Measurements from ENCODE around the gene GPBP1.

GPBP1 gene

DNA sequence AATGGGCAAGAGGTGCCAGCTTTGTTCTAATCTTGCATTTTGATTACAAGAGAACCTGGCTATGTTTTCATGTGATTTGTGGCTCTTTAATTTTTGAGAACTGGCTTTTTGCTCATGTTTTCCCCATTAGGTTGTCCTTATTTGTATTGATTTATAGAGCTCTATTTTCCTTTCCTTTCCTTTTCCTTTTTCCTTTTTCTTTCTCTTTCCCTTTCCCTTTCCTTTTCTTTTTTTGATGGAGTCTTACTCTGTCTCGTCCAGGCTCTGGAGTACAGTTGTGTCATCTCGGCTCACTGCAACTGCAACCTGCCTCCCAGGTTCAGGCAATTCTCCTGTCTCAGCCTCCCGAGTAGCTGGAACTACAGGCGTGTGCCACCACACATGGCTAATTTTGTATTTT lies 55.5 kb downstream of the GPBP1 start:
- TF ChIP-seq, protein P1, sequence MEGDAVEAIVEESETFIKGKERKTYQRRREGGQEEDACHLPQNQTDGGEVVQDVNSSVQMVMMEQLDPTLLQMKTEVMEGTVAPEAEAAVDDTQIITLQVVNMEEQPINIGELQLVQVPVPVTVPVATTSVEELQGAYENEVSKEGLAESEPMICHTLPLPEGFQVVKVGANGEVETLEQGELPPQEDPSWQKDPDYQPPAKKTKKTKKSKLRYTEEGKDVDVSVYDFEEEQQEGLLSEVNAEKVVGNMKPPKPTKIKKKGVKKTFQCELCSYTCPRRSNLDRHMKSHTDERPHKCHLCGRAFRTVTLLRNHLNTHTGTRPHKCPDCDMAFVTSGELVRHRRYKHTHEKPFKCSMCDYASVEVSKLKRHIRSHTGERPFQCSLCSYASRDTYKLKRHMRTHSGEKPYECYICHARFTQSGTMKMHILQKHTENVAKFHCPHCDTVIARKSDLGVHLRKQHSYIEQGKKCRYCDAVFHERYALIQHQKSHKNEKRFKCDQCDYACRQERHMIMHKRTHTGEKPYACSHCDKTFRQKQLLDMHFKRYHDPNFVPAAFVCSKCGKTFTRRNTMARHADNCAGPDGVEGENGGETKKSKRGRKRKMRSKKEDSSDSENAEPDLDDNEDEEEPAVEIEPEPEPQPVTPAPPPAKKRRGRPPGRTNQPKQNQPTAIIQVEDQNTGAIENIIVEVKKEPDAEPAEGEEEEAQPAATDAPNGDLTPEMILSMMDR (IDR thresholded peaks at IDR 0.05; ENCODE audit: insufficient read depth, low read depth, low read length, missing control alignments), result no peak
- no peak overlapping the region for H3K4me3 ChIP-seq (ENCODE audit: low read depth, low read length)
- DNase-seq (ENCODE audit: low read depth), result no peak

DNA sequence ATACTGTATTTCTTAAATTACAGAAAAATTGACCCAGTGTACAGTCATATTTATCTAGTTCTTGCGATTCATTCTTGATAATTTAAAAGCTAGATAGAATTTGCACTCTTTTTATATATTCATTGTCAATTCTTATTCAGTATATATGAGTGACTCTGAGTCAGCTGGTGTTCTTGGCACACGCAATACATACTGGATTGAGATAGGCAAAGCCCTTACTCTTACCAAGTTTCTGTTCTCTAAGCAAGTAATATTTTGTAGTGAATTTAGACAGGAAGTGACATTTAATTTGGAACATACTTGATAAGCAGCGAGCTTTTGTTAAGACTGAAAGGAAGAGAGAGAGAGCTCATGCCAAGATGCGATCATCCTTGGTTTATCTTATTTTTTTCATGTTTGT lies 57.7 kb downstream of the GPBP1 start:
- TF ChIP-seq, protein P1 (IDR thresholded peaks at IDR 0.05; ENCODE audit: insufficient read depth, low read depth, low read length, missing control alignments), result no peak
- DNase-seq (ENCODE audit: low read depth), result no peak
- no peak overlapping the region for H3K4me3 ChIP-seq (ENCODE audit: low read depth, low read length)

DNA sequence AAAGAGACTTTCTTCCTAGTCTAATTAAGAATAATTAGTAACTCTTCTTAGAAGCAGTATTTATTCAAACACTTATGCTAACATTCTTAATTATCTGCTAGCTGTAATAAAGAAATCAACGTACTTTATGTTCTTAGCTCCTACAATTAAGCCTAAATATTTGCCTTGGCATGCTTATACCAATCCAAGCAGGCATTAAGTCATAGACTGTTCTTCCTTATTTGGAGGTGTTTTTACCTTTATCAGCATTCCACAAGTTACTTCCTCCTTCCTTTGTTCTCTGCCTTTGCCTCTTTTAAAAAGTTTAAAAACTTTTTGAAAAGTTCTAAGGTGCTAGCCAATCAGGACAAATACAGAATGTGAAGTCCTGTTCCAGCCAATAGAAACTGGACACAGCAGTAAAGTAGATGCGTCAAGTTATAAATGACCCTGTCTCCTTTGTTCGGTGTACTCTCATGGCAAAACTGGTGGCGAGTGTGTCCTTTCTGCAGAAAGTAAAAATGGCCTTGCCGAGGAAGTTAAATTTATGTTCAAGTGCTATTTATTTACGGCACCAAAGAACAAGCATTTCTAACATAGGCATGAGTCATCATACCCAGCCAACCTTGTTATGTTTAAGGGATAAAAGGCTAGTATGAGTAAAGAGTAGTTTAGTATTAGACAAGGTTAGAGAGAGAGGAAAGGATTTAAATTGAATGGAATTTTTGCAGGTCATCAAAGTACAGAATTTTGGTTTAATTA lies 58.6 kb downstream of the GPBP1 start:
- no peak for DNase-seq (ENCODE audit: low read depth)
- no peak overlapping the region for H3K4me3 ChIP-seq (ENCODE audit: low read depth, low read length)
- TF ChIP-seq, protein P1 (IDR thresholded peaks at IDR 0.05; ENCODE audit: insufficient read depth, low read depth, low read length, missing control alignments), result no peak

DNA sequence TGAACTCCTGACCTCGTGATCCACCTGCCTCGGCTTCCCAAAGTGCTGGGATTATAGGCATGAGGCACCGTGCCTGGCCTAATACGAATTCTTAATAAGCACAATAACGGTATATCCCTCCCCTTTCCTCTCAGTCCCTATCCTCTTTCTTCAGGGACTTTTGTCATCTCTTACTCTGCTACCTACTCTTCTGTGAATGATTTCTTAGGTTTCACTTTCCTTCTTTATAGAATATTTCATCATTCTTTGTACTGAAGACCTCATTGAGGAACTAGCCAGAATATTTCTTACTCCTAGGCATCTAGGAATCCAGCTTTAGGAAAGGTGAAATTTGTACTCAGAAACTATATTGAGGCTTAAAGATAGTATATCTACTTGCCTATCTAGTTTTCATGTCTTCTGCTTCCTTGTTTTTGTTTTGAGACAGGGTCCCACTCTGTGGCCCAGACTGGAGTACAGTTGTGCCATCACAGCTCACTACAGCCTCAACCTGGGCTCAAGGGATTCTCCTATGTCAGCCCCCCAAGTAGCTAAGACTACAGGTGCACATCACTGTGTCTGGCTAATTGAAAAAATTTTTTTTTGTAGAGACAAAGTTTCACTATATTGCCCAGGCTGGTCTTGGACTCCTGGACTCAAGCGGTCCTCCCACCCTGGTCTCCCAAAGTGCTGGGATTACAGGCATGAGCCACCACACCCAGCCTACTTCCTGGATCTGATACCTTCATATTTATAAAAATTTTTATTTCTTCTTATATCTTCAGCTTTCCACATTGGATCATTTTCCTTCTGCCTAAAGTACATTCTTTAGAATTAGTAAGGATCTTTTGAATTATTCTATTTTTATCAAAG lies 69.7 kb downstream of the GPBP1 start:
- no peak for DNase-seq (ENCODE audit: low read depth)
- TF ChIP-seq, protein P1 (IDR thresholded peaks at IDR 0.05; ENCODE audit: insufficient read depth, low read depth, low read length, missing control alignments), result no peak

DNA sequence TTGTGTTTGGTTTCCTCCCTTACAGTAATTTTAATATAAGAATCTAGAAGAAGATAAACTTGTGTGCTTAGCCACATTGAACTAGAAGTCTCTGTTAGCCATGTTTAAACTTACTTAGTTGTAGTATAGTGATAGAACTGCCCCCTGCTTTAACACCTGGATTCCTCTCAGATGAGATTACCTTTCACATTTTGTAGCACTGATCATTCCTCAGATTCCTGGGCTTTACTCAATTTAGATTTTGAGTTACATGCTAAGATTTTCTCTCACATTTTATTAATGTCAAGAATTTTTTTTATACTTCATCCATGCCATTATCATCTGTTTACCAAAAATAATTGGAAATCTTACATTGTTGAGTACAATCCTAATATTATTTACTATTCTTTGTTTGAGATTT lies 70.5 kb downstream of the GPBP1 start:
- no peak overlapping the region for H3K4me3 ChIP-seq (ENCODE audit: low read depth, low read length)
- DNase-seq (ENCODE audit: low read depth), result no peak
- TF ChIP-seq, protein P1 (IDR thresholded peaks at IDR 0.05; ENCODE audit: insufficient read depth, low read depth, low read length, missing control alignments), result no peak

More for the DNA sequence above, 69.7 kb downstream of the GPBP1 start:
- H3K4me3 ChIP-seq (ENCODE audit: low read depth, low read length), result no peak overlapping the region

DNA sequence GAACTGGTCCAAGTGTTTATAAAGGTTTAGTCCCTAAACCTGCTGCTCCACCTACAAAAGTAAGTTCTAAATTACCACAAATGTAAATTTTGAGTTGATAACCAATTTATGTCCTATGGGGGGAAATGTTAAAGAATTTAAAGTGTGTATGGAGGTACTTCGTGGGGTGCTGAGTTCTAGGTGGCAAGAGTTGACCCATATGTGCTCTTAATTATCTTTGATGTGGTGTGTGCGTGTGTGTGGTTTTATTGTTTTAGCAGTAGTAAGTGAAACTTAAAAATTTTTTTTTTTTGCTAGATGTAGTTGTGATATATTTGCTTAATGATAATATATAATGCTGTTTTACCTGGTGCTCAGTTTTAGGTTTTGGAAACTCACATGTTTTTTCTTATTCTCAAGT lies 72.6 kb downstream of the GPBP1 start:
- no peak for DNase-seq (ENCODE audit: low read depth)
- TF ChIP-seq, protein P1 (IDR thresholded peaks at IDR 0.05; ENCODE audit: insufficient read depth, low read depth, low read length, missing control alignments), result no peak
- no peak overlapping the region for H3K4me3 ChIP-seq (ENCODE audit: low read depth, low read length)
